GM12874 (cell line): ENCODE measurements around the gene CPD.

Experiments used
- TF ChIP-seq, protein P1 (sequence below): IDR thresholded peaks from 2 replicates; pipeline ENCODE4 v1.5.1; 2011; ENCODE audit warnings: low read depth, mild to moderate bottlenecking, control low read depth, low read length, moderate library complexity; ENCODE audit not compliant: insufficient read depth

The CPD gene

GRCh38 chr17:30482555-30482954 is 103.8 kb downstream of the CPD start:
- TF ChIP-seq, protein P1, sequence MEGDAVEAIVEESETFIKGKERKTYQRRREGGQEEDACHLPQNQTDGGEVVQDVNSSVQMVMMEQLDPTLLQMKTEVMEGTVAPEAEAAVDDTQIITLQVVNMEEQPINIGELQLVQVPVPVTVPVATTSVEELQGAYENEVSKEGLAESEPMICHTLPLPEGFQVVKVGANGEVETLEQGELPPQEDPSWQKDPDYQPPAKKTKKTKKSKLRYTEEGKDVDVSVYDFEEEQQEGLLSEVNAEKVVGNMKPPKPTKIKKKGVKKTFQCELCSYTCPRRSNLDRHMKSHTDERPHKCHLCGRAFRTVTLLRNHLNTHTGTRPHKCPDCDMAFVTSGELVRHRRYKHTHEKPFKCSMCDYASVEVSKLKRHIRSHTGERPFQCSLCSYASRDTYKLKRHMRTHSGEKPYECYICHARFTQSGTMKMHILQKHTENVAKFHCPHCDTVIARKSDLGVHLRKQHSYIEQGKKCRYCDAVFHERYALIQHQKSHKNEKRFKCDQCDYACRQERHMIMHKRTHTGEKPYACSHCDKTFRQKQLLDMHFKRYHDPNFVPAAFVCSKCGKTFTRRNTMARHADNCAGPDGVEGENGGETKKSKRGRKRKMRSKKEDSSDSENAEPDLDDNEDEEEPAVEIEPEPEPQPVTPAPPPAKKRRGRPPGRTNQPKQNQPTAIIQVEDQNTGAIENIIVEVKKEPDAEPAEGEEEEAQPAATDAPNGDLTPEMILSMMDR, result no peak

GRCh38 chr17:30483159-30483558 is 104.4 kb downstream of the CPD start:
- TF ChIP-seq, protein P1, result no peak

DNA sequence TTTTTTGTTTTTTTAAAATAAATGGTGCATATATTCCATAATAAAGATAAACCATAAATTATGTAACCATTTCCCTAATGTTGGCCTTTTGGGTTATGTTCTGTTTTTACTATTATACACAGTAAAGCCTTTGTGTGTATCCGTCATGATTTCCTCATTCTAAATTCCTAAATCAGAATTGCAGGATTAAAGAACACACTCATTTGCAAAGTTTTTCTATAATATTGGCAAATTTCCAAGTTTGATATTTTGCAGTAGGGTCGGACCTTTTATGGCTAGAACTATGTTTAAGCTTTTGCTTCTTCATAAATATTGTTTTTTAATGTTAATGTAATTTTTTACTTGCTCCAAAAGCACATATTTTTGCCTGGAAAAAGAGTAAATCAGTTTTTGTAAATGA is 115.1 kb downstream of the CPD start:
- TF ChIP-seq, protein P1, result no peak

- TF ChIP-seq, protein P1, result no peak
Observed at GRCh38 chr17:30495586-30495985, 116.9 kb downstream of the CPD start.

DNA sequence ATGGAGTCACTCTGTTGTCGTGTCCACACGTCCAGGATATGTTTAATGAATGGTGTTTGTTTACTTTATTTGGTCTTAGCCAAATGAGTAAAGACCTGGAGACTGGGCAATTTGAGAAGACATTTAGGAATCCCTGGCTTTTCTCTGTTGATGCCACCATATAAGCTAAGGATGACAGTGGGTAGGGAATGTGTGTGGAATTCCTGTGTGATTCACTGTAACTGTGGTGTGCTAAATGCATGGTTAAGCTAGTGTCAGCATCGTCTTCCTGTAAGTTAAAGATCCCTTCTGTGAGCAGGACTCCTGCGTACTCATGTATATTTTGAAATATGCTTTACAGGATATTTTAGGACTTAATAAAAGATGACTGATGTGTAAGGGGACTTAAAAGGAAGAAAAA is 124.8 kb downstream of the CPD start:
- TF ChIP-seq, protein P1, result no peak

- TF ChIP-seq, protein P1, result no peak
Observed at GRCh38 chr17:30505868-30506417, 127.2 kb downstream of the CPD start.

DNA sequence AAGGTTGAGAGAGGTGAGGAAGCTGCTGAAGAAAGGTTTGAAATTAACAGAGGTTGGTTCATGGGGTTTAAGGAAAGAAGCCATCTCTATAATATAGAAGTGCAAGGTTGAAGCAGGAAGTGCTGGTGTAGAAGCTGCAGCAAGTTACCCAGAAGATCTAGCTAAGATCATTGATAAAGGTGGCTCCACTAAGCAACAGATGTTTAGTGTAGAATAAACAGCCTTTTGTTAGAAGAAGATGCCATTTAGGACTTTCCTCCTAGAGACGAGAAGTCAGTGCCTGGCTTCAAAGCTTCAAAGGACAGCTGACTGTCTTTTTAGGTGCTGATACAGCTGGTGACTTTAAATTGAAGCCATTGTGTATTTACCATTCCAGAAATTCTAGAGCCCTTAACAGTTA is 127.8 kb downstream of the CPD start:
- TF ChIP-seq, protein P1, result no peak
